SKM-1 treated with dmso at 0.1 percent for 144 hours (cell line): ENCODE data around the gene TSC22D4.

Source experiments
- DNase-seq: peaks from one replicate; lab custom pipeline; 2025; ENCODE audit not compliant: unreplicated experiment; lab: John Stamatoyannopoulos, UW

The TSC22D4 gene

DNA sequence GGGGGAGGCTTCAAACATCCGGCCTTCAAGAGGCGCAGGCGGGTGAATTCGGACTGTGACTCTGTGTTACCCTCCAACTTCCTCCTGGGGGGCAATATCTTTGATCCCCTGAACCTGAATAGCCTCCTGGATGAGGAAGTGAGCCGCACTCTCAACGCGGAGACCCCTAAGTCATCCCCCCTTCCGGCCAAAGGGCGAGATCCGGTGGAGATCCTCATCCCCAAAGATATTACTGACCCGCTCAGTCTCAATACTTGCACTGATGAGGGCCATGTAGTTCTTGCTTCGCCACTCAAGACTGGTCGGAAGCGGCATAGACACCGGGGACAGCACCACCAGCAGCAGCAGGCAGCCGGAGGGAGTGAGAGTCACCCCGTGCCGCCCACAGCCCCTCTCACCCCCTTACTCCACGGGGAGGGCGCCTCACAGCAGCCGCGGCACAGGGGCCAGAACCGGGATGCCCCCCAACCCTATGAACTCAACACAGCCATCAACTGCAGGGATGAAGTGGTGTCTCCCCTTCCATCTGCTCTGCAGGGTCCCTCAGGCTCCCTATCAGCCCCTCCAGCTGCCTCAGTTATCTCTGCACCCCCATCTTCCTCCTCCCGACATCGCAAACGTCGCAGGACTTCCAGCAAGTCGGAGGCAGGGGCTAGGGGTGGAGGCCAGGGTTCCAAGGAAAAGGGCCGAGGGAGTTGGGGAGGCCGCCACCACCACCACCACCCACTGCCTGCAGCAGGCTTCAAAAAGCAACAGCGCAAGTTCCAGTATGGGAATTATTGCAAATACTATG lies 48.3 kb downstream of the TSC22D4 start:
- DNase-seq = peak; percentile 23

DNA sequence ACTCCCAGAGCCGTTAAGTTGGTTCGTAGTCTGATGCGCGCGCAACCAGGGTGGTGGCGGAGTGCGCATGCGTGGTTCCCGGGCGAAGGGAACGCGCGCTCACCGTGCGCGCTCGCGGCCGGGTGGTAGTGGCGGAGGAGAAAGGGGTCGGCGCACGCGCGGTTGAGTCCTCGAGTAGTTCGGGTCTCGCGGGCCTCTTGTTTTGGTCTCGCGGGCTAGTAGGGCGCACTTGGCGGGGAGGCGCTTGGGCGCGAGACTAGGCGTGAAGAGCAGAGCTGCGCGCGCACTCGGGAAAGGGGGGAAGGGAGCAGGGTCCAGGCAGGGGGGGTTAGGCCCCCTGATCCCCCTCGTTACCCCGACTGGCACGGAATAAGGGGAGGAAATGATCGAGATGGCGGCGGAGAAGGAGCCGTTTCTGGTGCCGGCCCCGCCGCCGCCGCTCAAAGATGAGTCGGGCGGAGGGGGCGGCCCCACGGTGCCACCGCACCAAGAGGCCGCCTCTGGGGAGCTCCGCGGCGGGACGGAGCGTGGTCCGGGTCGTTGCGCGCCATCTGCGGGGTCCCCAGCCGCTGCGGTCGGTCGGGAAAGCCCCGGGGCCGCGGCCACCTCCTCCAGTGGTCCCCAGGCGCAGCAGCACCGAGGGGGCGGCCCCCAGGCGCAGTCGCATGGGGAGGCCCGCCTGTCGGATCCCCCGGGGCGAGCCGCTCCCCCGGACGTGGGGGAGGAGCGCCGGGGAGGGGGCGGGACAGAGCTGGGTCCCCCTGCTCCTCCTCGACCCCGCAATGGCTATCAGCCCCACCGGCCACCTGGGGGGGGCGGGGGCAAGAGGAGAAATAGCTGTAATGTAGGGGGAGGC lies 49.1 kb downstream of the TSC22D4 start, which contains the start of gene MEPCE:
MEPCE (plus strand) TSS at position 195 of the 856 bp plus-strand sequence; CDS start at position 383, 188 bp downstream.
- peak; percentile 91 for DNase-seq

DNA sequence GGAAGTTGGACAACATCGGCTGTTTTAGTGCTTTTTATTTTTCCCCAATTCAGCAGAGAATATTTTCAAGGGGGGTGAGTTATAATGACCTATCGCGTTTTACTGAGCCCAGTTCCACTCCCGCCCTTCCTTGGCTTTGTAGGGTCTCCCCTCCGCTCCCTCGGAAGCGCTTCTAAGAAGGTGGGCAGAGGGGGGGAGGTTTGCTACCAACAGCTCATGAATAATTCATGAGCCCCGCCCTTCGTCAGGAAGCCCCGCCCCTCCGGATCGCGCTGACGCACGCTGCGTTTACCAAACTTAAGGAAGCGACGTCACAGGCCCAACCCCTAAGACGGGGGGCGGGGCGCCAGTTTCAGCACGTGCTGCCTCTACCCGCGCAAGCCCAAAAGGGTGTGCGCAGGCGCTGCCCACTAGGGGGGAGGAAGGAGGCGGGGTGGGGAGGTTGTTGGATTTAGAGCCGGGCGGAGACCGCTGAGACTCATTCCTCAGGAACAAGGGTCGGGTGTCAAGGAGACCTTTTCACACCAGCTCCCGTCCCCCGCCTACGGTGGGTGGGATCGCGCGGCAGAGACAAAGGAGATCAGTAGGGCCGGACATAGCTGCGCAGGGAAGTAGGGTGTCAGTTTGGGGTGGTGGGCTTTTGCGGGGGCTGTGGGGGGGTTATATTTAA lies 49.9 kb downstream of the TSC22D4 start:
- DNase-seq = peak; percentile 98

DNA sequence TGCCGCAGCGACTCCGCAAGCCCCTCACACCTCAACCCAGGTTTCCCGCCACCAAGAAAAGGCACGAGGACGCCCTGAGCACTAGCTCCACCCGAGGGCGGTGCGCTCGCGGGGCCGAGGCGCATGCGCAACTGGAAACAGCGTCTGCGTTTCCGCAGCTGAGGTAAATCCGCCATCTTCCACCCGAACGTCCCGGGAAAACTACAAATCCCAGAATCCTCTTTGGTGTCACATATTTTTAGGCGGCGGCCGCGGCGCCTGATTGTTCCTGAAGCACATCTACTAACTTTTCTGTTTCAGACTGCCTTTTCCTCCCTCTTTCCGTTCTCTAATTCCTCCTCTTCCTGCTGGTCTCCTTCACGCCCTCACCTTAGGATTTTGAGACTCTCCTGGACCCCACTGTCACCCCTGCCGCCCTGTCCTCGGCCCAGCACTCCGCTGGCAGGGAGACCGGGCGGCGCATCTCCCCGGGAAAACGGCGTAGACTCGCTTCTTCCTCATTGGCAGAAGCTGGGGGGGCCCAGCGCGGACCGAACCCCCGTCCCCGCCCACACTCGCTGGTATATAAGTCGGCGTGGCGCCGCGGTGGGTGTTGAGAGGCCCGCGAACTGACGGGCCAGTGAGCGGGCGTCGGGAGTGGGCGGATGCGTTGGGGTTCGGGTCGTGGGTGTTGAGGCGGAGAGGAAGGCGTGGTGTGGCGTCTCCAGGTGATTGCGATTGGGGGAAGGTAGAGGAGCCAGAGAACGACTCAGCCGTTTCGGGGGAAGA lies 50.6 kb downstream of the TSC22D4 start, which contains the start of gene ZCWPW1:
ZCWPW1 (minus strand) TSS at position 505 of the 768 bp plus-strand sequence. CDS start 8,054 bp downstream, outside the sequence.
- DNase-seq = peak; percentile 91

DNA sequence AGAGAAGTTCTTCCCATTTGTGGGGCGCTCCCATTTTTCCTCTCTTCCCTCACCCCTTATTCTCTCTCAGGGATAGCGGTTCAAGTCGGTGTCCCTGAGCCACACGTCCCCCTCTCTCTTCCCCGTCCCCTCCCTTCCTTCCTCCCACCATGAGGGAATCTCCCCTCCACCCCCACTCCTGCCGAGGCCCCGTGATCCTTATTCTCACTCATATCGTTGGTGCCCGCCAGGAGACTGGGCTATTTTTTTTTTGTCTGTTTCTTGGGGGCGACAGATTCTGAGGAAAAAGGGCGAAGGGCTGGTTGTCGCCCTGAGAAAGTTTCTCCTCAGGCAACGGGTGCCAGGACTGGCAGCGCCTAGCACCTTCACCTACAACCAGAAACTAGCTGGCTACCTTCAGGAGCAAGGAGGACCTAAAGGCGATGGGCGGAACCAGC lies 51.2 kb downstream of the TSC22D4 start:
- DNase-seq = no peak

DNA sequence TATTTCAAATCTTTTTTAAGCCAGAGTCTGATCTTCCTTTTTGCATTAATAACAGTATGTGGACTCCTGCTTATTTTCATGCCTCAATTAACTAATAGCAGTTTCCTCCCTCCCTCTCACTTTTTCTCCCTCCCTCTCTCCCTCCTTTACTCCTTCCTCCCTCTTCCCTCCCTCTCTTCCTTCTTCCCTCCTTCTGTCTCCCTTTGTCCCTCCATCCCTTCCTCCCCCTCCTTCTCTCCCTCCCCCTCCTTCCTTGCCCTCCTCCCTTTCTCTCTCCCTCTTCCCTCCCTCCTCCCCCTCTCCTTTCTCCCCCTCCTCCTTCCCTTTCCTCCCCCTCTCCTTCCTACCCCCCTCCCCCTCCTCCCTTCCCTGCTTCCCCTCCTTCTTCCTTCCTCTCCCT lies 52.5 kb downstream of the TSC22D4 start:
- no peak for DNase-seq

DNA sequence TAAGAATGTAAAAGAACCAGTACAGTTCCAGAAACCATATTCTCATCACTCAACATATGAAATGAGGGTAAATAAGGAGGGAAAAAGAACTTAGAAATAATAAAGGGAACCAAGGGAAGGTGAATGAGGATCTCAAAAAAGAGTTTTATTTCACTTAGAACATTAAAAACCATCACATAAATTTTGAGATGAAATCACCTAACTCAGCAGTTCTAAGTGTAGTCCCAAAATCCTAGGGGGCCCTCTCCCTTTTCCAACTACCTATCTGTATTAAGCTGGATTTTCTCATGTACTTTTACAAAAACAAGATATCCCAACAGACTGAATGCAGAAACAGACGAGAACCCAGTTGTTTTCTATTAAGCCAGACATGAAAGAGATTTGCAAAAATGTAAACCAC lies 53.7 kb downstream of the TSC22D4 start:
- no peak for DNase-seq

DNA sequence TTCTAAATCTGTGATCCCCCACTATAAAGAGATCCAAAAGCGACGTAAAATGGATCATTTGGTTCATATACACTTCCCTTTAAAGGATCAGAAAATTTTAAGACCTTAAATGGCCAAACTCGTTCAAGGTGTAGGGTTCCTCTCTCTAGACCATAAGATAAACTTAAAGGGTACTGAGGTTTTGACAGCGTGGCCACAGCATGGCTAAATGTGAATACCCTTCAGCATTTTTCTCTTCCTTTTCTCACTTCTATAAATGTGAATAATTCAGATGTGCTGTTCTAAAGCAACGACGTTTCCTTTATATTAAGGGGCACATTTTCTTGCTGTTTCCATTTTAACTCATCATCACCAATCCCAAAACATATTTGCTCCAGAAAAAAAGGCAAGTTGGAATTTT lies 55.7 kb downstream of the TSC22D4 start:
- no peak for DNase-seq

DNA sequence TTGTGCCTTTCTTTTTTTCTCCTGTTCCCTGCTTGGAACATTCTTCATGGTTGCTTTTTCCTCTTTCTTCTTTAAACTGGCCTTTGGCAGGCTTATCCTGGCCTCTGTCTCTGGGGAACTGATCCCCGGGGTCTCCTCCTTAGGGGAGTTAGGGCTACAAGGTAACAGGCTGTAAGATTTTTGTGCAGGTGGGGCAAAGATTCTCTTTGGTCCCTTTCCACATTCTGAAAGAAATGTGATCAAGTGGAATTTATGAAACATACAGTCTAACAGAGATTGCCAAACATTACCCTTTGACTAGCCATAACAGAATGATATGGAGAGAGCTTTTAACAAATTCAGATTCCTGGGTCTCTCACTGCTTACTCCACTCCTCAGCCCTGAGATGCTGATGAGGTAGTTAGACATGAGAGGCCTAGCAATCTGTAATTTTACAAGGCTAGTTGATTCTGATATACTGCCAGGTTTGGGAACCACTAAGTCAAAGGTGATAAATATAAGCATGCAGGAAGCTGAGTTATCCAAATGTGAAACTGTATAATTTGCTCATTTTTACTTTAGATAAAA lies 59.3 kb downstream of the TSC22D4 start:
- DNase-seq = no peak

DNA sequence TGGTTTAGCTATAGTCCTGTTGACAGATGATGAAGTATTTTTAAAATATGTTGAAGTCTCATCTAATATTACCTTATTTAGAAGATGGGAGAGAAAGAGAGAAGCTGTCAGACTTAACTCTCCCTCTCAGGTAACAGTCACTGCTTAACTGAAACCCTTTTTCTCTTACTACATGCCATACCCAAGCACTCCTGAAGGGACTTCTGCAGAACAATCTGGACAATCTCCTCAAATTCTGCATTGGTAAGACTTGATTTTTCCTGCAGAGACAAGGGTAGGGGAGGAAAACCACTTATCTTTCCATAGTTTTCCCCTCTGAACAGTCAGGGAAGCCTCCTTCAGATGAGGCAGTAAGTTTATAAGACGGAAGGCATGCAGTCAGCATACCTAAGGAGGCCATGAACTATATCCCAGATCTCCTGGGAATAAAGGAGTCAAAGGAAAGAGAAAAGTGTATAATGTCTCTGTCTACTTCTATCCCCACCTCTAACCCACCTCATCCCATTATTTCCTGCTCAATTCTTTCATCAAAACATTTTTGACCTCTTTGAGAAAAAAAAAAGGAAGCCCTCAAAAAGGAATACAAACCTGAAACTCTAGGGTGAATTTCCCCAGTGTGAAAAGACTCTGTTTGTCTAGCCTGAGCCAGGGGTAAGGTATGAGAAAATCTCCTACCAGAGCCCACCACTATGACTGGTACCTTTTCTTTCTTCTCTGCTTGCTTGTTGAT lies 59.9 kb downstream of the TSC22D4 start:
- DNase-seq = no peak
